H9 (cell line): ENCODE data around the gene PATL2. TPM values are rescaled to one million over a fixed set of nuclear protein-coding genes. Genes with fewer than 3 reads are reported as not detected.

ENCODE experiments used
- DNase-seq: peaks from one replicate; pipeline ENCODE4 v3.0.0-alpha.2; 2017
- H2AFZ ChIP-seq: one replicate; pipeline ENCODE4 v1.6.1; 2013; ENCODE audit warnings: mild to moderate bottlenecking, low read length, control low read depth, moderate library complexity
- H2AK5ac ChIP-seq: 2 replicates; pipeline ENCODE4 v1.6.1; 2013; ENCODE audit warnings: low read length, control low read depth, mixed read lengths; ENCODE audit not compliant: insufficient read length
- H2BK120ac ChIP-seq: one replicate; pipeline ENCODE4 v1.6.1; 2013; ENCODE audit warnings: low read depth, mild to moderate bottlenecking, low read length, control low read depth, inconsistent platforms; ENCODE audit not compliant: poor library complexity, severe bottlenecking
- H2BK12ac ChIP-seq: 2 replicates; pipeline ENCODE4 v1.6.1; 2013; ENCODE audit warnings: low read length, control low read depth, mixed read lengths, low read depth; ENCODE audit not compliant: insufficient read length
- H2BK15ac ChIP-seq: 2 replicates; pipeline ENCODE4 v1.6.1; 2013; ENCODE audit warnings: low read depth, low read length, control low read depth
- H2BK20ac ChIP-seq: one replicate; pipeline ENCODE4 v1.6.1; 2013; ENCODE audit warnings: low read depth, mild to moderate bottlenecking, low read length, control low read depth, inconsistent platforms; ENCODE audit not compliant: poor library complexity, severe bottlenecking
- H2BK5ac ChIP-seq: 2 replicates; pipeline ENCODE4 v1.6.1; 2013; ENCODE audit warnings: low read length, control low read depth, mixed read lengths; ENCODE audit not compliant: insufficient read length
- H3K14ac ChIP-seq: 2 replicates; pipeline ENCODE4 v1.6.1; 2013; ENCODE audit warnings: low read length, control low read depth; ENCODE audit not compliant: insufficient read depth
- H3K18ac ChIP-seq: 2 replicates; pipeline ENCODE4 v1.6.1; 2013; ENCODE audit warnings: low read depth, mild to moderate bottlenecking, mixed read lengths, low read length, control low read depth; ENCODE audit not compliant: insufficient read length
- H3K23ac ChIP-seq: 2 replicates; pipeline ENCODE4 v1.6.1; 2013; ENCODE audit warnings: low read length, control low read depth, mixed read lengths, low read depth; ENCODE audit not compliant: insufficient read length
- H3K23me2 ChIP-seq: 2 replicates; pipeline ENCODE4 v1.6.1; 2013; ENCODE audit warnings: low read depth, mild to moderate bottlenecking, mixed read lengths, low read length, control low read depth; ENCODE audit not compliant: insufficient read length, poor library complexity, severe bottlenecking
- H3K27ac ChIP-seq: 2 replicates; pipeline ENCODE4 v1.5.1; 2013; ENCODE audit warnings: low read length, control low read depth, mixed read lengths, low read depth; ENCODE audit not compliant: insufficient read length
- H3K27me3 ChIP-seq: 2 replicates; pipeline ENCODE4 v1.6.1; 2013; ENCODE audit warnings: low read length, control low read depth, inconsistent platforms; ENCODE audit not compliant: insufficient read depth
- H3K4ac ChIP-seq: 2 replicates; pipeline ENCODE4 v1.6.1; 2013; ENCODE audit warnings: low read depth, mild to moderate bottlenecking, control low read depth, inconsistent platforms, low read length, moderate library complexity
- H3K4me1 ChIP-seq: 2 replicates; pipeline ENCODE4 v1.6.1; 2013; ENCODE audit warnings: low read length, control low read depth, inconsistent platforms; ENCODE audit not compliant: insufficient read depth
- H3K4me2 ChIP-seq: 2 replicates; pipeline ENCODE4 v1.6.1; 2013; ENCODE audit warnings: low read length, control low read depth, mixed read lengths; ENCODE audit not compliant: insufficient read length, insufficient read depth
- H3K56ac ChIP-seq: 2 replicates; pipeline ENCODE4 v1.6.1; 2013; ENCODE audit warnings: low read depth, mild to moderate bottlenecking, mixed read lengths, low read length, control low read depth; ENCODE audit not compliant: insufficient read length
- H3K79me1 ChIP-seq: 2 replicates; pipeline ENCODE4 v1.6.1; 2013; ENCODE audit warnings: low read depth, mild to moderate bottlenecking, moderate library complexity, low read length, control low read depth, inconsistent platforms; ENCODE audit not compliant: insufficient read depth, poor library complexity, severe bottlenecking
- H3K79me2 ChIP-seq: 2 replicates; pipeline ENCODE4 v1.6.1; 2013; ENCODE audit warnings: low read length, control low read depth, inconsistent platforms; ENCODE audit not compliant: insufficient read depth
- H3K9ac ChIP-seq: 2 replicates; pipeline ENCODE4 v1.6.1; 2013; ENCODE audit warnings: low read length, control low read depth, mixed read lengths; ENCODE audit not compliant: insufficient read length; ENCODE audit errors: extremely low read depth
- H3K9me3 ChIP-seq: one replicate; pipeline ENCODE4 v1.6.1; 2013; ENCODE audit warnings: low read depth, low read length, inconsistent platforms; ENCODE audit not compliant: control insufficient read depth
- H3T11ph ChIP-seq: one replicate; pipeline ENCODE4 v1.6.1; 2013; ENCODE audit warnings: mild to moderate bottlenecking, low read length, control low read depth, inconsistent platforms
- H4K20me1 ChIP-seq: one replicate; pipeline ENCODE4 v1.6.1; 2013; ENCODE audit not compliant: control insufficient read depth, insufficient read length, insufficient read depth
- H4K5ac ChIP-seq: 2 replicates; pipeline ENCODE4 v1.6.1; 2013; ENCODE audit warnings: low read depth, mild to moderate bottlenecking, mixed read lengths, low read length, control low read depth; ENCODE audit not compliant: insufficient read length
- H4K8ac ChIP-seq: replicated peaks from 2 replicates; pipeline ENCODE4 v1.6.1; 2013; ENCODE audit warnings: low read length, control low read depth, mixed read lengths, low read depth; ENCODE audit not compliant: insufficient read length
- H4K91ac ChIP-seq: 2 replicates; pipeline ENCODE4 v1.6.1; 2013; ENCODE audit warnings: low read depth, mild to moderate bottlenecking, moderate library complexity, mixed read lengths, low read length, control low read depth; ENCODE audit not compliant: insufficient read length
- H3K27ac Mint-ChIP-seq, 3 experiments: 2 replicates in 2 of 3; 3 replicates in 1 of 3; pipeline ENCODE4 v1.8.0; 2020 to 2021; ENCODE audit warnings: mixed read lengths in 3 of 3, mild to moderate bottlenecking in 1 of 3, moderate library complexity in 1 of 3
- H3K27me3 Mint-ChIP-seq: 2 replicates; pipeline ENCODE4 v1.8.0; 2021; ENCODE audit warnings: low read depth, mild to moderate bottlenecking, moderate library complexity, mixed read lengths
- H3K36me3 Mint-ChIP-seq, 3 experiments: 2 replicates in 2 of 3; 3 replicates in 1 of 3; pipeline ENCODE4 v1.8.0; 2020 to 2021; ENCODE audit warnings: low read depth in 3 of 3, mixed read lengths in 3 of 3; ENCODE audit not compliant: insufficient read depth in 1 of 3
- H3K4me1 Mint-ChIP-seq, 2 experiments: 2 replicates each; pipeline ENCODE4 v1.8.0; 2020; ENCODE audit warnings: mixed read lengths in 2 of 2
- H3K4me3 Mint-ChIP-seq, 2 experiments: 2 replicates in 1 of 2; 3 replicates in 1 of 2; pipeline ENCODE4 v1.8.0; 2020 to 2021; ENCODE audit warnings: mild to moderate bottlenecking in 2 of 2, mixed read lengths in 2 of 2, moderate library complexity in 1 of 2
- H3K9me3 Mint-ChIP-seq, 2 experiments: 2 replicates in 1 of 2; 3 replicates in 1 of 2; pipeline ENCODE4 v1.8.0; 2020; ENCODE audit warnings: mild to moderate bottlenecking in 2 of 2, mixed read lengths in 2 of 2, moderate library complexity in 1 of 2
- WGBS: extraction: QIAGEN DNeasy Blood & Tissue Kit; methylation state at CpG from one replicate; pipeline ENCODE4 v1.1.7; 2013; ENCODE audit warnings: missing lambda C conversion rate, low lambda C conversion rate, mixed read lengths; ENCODE audit not compliant: insufficient read length; ENCODE audit errors: extremely low coverage; 5-methylcytosine and 5-hydroxymethylcytosine counted together
- total RNA-seq: library from RNA; stranded (reverse); gene quantifications from 2 replicates; pipeline ENCODE4 v1.2.1, GENCODE V29; 2021
- TF ChIP-seq, protein P1 (sequence below): fragments of 200-600 bp; sonication (generic); conservative IDR thresholded peaks from 3 replicates; pipeline ENCODE4 v1.8.0; 2021; ENCODE audit warnings: antibody characterized with exemption, mild to moderate bottlenecking

Gene PATL2
- total RNA-seq, 1 experiment from 2014 or later, result 0.46 TPM

DNA sequence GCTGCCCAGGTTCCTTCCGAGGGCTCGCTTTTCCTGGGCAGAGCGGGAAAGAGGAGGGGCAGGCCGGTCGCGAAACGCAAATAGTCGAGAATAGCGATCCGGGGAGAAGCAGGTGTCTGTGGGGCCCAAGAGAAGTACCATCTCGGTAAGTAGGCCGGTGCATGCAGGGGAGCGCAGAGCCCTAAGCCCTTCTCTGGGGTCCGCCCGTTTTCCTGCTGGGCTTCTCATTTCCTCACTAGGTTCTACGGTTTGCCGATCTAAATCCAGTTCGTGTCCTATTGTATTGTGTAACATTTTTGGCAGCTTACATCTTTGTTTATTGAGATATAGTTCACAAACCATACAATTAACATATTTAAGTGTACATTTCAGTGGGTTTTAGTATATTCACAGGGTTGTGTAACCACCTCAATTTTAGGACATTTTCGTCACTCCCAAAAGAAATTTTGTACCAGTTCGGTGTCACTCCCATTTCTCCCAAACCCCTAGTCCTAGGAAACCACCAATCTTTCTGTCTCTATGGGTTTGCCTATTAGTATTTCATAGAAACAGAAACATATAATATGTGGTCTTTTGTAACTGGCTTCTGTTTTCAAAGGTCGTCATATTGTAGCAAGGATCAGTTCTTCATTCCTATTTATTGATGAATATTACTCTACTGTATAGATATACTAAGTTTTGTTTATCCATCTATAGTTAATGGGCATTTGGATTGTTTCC, 18.4 kb upstream of the PATL2 start:
- Histone ChIP-seq H3K23ac (no peak overlapping the region), H3T11ph (no peak overlapping the region), H3K4me2 (peak overlapping the region; percentile 93), H3K23me2 (peaks cover 7% of the 10 kb centered on the region), H3K9ac (peak overlapping the region; percentile 81), H2BK5ac (no peak overlapping the region), H2AK5ac (no peak overlapping the region), H3K79me2 (no peaks in the 10 kb centered on the region), H3K56ac (no peak overlapping the region), H3K18ac (peak overlapping the region; percentile 57), H2AFZ (peak overlapping the region; percentile 58), H4K5ac (no peak overlapping the region), H3K4ac (no peak overlapping the region), H3K27ac (no peak overlapping the region), H2BK20ac (no peak overlapping the region), H3K27me3 (no peaks in the 10 kb centered on the region), H2BK15ac (no peak overlapping the region), H3K79me1 (no peaks in the 10 kb centered on the region), H2BK120ac (peak overlapping the region; percentile 53), H4K91ac (no peak overlapping the region), H3K4me1 (peaks cover 3% of the 10 kb centered on the region; the same call in 1 of the 2 replicates), H3K9me3 (no peaks in the 10 kb centered on the region), H4K20me1 (no peaks in the 10 kb centered on the region), H4K8ac (no peak overlapping the region), H3K14ac (peak overlapping the region; percentile 90), H2BK12ac (no peak overlapping the region)
- Mint-ChIP-seq H3K27me3 (no peaks in the 10 kb centered on the region), H3K36me3 (peaks cover 0 to 3% (median 0%) of the 10 kb centered on the region in 3 experiments; a peak in 1 of 7 replicates), H3K4me3 (peak overlapping the region; percentile 85 to 95), H3K4me1 (peaks cover 15 to 23% of the 10 kb centered on the region in 2 experiments), H3K27ac (peak overlapping the region; percentile 89 to 99 (median 98); a peak in 4 of 7 replicates), H3K9me3 (no peaks in the 10 kb centered on the region)
- DNase-seq, result no peak
- TF ChIP-seq, protein P1, sequence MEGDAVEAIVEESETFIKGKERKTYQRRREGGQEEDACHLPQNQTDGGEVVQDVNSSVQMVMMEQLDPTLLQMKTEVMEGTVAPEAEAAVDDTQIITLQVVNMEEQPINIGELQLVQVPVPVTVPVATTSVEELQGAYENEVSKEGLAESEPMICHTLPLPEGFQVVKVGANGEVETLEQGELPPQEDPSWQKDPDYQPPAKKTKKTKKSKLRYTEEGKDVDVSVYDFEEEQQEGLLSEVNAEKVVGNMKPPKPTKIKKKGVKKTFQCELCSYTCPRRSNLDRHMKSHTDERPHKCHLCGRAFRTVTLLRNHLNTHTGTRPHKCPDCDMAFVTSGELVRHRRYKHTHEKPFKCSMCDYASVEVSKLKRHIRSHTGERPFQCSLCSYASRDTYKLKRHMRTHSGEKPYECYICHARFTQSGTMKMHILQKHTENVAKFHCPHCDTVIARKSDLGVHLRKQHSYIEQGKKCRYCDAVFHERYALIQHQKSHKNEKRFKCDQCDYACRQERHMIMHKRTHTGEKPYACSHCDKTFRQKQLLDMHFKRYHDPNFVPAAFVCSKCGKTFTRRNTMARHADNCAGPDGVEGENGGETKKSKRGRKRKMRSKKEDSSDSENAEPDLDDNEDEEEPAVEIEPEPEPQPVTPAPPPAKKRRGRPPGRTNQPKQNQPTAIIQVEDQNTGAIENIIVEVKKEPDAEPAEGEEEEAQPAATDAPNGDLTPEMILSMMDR, result no peak
- no CpG with 5 or more reads among the region's 21 CpGs for WGBS
